GM18951 (cell line): Measurements from ENCODE around the gene ERBIN.

ENCODE experiments used
- POLR2A ChIP-seq: IDR thresholded peaks from 4 replicates; pipeline ENCODE4 v1.6.1; 2011; ENCODE audit warnings: mild to moderate bottlenecking; ENCODE audit not compliant: insufficient read length, insufficient read depth; ENCODE audit errors: extremely low read depth
- in situ Hi-C: fragments of 300-500 bp; cut with MboI; formaldehyde crosslinking; loops from one replicate; pipeline ENCODE4 v1.12.0; 2022; ENCODE audit warnings: low sequenced_read_pairs, mixed read lengths, inconsistent platforms; ENCODE audit not compliant: unreplicated experiment

The ERBIN gene

DNA sequence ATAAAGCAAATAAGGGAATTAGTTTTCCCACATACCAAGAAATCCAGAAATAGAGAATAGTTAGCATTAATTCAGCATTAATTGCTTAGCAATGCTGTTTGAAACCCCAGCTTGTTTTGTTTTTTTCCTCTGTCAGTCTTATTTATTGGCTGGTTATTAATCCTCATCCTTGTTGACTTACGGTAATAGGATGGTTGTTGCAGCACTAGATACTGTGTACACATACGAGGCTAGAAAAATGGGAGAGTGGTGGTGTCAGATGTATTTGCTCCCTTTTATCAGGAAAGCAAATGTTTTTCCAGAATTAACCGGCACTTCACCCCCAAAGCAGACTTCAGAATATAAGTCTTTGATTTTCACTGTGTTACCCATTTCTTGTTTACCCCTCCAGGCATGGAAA lies 60.4 kb downstream of the ERBIN start:
- no peak for TF ChIP-seq POLR2A
- in situ Hi-C loops = no loop called here

GRCh38 chr5:65987982-65988381 lies 61.6 kb downstream of the ERBIN start:
- no peak for TF ChIP-seq POLR2A
- in situ Hi-C loops = no loop called here

DNA sequence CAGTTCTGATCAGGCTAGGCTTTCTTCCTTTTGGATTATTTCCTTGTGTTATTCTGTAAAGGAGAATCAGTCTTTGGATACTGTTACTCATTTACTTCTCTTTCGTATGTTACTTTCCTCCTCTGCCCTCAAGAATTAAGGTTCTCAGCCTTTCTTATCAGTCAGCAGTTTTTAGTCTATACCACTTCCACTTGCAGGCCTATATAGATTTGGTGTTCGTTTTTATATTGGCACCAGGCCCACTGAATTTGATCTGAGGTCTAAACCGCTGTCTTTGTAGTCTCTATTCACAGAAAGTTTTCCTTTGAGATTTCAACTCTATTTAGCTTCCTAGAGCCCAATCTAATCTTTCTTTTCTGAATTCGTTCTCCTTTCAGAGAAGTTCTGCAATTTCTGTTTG lies 62.8 kb downstream of the ERBIN start:
- TF ChIP-seq POLR2A = no peak
- in situ Hi-C loops = no loop called here

DNA sequence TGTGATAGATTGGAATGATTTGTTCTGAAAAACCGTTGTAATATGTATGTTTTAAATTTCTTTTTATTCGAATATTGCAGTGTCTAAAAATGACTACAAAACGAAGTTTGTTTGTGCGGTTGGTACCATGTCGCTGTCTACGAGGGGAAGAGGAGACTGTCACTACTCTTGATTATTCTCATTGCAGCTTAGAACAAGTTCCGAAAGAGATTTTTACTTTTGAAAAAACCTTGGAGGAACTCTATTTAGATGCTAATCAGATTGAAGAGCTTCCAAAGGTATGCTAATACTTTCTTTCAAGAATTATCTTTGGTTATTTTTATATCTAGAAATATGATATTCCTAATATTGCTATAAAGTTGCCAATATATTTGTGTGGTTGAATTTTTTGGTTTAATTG lies 66.3 kb downstream of the ERBIN start:
- in situ Hi-C loops = no loop called here
- no peak for TF ChIP-seq POLR2A

DNA sequence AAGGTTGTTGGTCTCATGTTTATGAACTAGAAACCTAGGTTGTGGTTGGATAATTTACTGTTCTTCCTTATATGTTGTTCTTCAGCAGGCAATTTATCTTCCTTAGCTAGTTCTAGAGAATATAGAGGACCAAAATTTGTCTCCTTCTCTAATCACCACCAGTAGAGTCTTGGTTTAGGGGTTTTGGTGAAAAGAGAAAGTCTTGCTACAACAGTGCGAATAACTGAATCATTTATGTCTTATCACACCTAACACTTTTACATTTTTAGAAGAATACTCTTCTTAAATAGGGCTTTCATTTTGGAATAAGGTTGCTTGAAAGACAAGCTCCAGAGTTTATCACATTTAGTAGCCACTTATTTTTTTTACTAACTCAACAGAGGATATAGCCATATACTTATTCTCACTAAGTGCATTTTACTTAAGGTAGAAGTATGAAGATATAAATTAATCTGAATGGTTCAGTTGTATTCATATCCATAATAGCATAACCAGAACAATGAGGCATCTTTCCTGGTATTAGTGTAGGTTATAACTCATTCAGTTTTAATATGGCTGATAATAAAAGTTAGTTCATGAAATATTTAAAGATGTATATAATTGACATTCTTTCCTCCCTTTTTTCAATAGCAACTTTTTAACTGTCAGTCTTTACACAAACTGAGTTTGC lies 67.9 kb downstream of the ERBIN start:
- in situ Hi-C loops = no loop called here
- TF ChIP-seq POLR2A = no peak

DNA sequence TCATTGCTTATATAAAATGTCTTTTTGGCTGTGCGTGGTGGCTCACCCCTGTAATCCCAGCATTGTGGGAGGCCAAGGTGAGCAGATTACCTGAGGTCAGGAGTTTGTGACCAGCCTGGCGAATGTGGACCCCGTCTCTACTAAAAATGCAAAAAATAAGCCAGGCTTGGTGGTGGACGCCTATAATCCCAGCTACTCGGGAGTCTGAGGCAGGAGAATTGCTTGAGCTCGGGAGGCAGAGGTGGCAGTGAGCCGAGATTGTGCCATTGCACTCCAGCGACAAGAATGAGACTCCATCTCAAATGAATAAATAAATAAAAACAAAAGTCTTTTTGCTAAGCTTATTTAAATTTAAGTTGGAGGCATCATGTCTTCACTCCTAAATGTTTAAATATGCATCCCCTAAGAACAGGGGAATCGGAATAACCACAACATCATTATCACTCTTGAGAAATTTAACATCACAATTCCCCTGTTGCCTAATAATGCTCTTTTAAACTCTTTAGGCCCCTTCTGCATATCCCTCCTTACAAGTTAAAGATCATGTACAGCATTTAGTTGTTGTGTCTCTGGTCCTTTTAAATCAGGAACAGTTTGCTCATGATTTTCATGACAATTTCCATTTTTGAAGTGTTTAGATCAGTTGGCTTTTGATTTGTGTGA lies 72.8 kb downstream of the ERBIN start:
- in situ Hi-C loops = no loop called here
- no peak for TF ChIP-seq POLR2A

DNA sequence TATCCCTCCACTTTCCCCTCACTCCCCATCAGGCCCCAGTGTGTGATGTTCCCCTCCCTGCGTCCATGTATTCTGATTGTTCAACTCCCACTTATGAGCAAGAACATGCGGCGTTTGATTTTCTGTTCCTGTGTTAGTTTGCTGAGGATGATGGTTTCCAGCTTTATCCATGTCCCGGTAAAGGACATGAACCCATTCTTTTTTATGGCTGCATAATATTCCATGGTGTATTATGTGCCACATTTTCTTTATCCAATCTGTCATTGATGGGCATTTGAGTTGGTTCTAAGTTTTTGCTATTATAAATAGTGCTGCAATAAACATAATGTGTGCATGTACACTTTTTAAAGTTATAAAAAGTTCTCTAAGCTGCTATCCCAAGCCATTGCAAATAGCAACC lies 75.6 kb downstream of the ERBIN start:
- TF ChIP-seq POLR2A = no peak
- in situ Hi-C loops = no loop called here

DNA sequence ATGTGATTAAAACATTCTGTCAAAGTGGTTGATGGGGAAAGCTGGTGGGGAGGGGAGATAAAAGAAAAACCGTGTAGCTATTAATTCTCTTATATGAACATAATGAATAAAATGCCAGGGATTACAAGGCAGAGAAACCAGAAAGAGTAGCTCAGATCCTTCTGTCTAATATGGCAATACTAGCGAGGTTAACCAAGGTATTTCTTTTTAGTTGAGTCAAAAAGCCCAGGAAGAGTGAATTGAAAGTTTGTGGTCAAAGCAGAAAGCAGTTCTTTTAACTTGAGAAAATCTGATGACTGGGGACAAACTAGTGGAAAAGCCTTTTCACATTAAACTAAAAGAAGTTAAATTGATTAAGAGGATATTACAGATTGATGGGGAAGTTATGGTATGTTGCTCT lies 76.0 kb downstream of the ERBIN start:
- TF ChIP-seq POLR2A = no peak
- in situ Hi-C loops = no loop called here

DNA sequence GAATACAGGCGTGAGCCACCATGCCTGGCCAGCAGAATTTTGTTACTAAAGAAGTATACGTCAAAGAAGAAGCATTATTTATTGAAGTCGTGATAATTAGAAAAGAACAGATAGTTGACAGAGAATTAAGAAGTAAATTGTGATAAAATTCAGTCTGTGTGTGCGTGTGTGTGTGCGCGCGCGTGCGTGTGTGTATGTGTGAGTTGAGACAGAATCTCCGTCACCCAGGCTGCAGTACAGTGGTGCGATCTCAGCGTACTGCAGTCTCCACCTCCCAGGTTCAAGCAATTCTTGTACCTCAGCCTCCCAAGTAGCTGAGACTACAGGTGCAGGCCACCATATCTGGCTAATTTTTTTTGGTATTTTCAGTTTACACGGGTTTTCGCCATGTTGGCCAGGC lies 77.8 kb downstream of the ERBIN start:
- TF ChIP-seq POLR2A = no peak
- in situ Hi-C loops = no loop called here

- TF ChIP-seq POLR2A = no peak
- in situ Hi-C loops = no loop called here
These were observed 82.9 kb downstream of the ERBIN start for GRCh38 chr5:66009277-66009676.

DNA sequence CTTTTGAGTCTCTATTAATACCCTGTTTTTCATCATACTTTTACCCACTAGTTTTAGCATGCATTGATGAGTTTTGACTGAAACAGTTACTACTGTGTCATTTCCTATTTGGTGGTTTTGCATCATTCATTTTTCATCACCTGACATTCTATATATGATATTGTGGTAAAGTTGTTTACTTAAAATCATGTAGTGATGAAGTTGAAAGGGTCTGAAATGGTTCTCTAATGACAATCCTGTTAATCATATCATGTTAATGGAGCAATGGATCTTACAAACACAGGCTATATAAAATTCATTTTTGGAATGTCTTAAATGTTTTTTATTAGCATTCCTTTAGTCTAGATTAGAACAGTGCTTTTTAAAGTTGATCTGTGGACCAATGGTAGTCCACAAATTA lies 84.1 kb downstream of the ERBIN start:
- in situ Hi-C loops = no loop called here
- no peak for TF ChIP-seq POLR2A

GRCh38 chr5:66012271-66012670 lies 85.9 kb downstream of the ERBIN start:
- in situ Hi-C loops = no loop called here
- no peak for TF ChIP-seq POLR2A

- in situ Hi-C loops = no loop called here
- no peak for TF ChIP-seq POLR2A
These were observed 87.0 kb downstream of the ERBIN start for GRCh38 chr5:66013397-66013796.

- TF ChIP-seq POLR2A = no peak
- in situ Hi-C loops = no loop called here
These were observed 87.5 kb downstream of the ERBIN start for GRCh38 chr5:66013906-66014305.
